ENCODE measurements around the gene SMARCA5. TPM values are rescaled to one million over a fixed set of nuclear protein-coding genes. Genes with fewer than 3 reads are reported as not detected.

The SMARCA5 gene
- total and polyA plus RNA-seq, 9 of the 15 experiments (the other 6 are each of a cell fraction or from before 2014, with no cell fraction given) = 21.6 to 57.8 (median 34.6) TPM

- no peak for TF ChIP-seq HMGN3 (IDR thresholded peaks at IDR 0.05; ENCODE audit: borderline replicate concordance, extremely low read depth, insufficient read length, low read depth, low read length)
- peak; percentile 29; the same call in 1 of the 2 replicates for TF ChIP-seq RREB1 (CRISPR knock-in tag; IDR thresholded peaks at IDR 0.05)
- TF ChIP-seq AFF4 (CRISPR knock-in tag; IDR thresholded peaks at IDR 0.05) = peak; percentile 85
- TF ChIP-seq ZC3H8 (IDR thresholded peaks at IDR 0.05) = no peak
- TF ChIP-seq CHD2 (IDR thresholded peaks at IDR 0.05; ENCODE audit: low read depth, low read length) = peak; percentile 99
- no peak for TF ChIP-seq ZNF217 (CRISPR knock-in tag; IDR thresholded peaks at IDR 0.05)
- no peak for TF ChIP-seq HIVEP1 (CRISPR knock-in tag; IDR thresholded peaks at IDR 0.05)
- TF ChIP-seq BRD9 (IDR thresholded peaks at IDR 0.05; ENCODE audit: low read depth, partially characterized antibody) = no peak
- peak; percentile 39 for TF ChIP-seq NEUROD1 (IDR thresholded peaks at IDR 0.05; ENCODE audit: borderline replicate concordance, low read depth, low read length, partially characterized antibody)
- peak; percentile 35; the same call in 1 of the 2 replicates for TF ChIP-seq DIDO1 (tag; IDR thresholded peaks at IDR 0.05; ENCODE audit: low read depth)
- no peak for TF ChIP-seq HNRNPUL1 (IDR thresholded peaks at IDR 0.05; ENCODE audit: low read length)
- TF ChIP-seq ARID4B (CRISPR knock-in tag; IDR thresholded peaks at IDR 0.05) = peak; percentile 67; the same call in 1 of the 2 replicates
- TF ChIP-seq ZC3H4 (CRISPR knock-in tag; IDR thresholded peaks at IDR 0.05; ENCODE audit: borderline replicate concordance) = no peak; the same call in 1 of the 2 replicates
Measured at GRCh38 chr4:143513314-143514168, at the start of gene SMARCA5 (continued).

All from K562 (cell line).